Lower leg skin (tissue), 4 donors: ENCODE measurements around the gene CXCL14. TPM values are rescaled to one million over a fixed set of nuclear protein-coding genes. Genes with fewer than 3 reads are reported as not detected.

Experiments
- DNase-seq, 2 donors: peaks; one replicate each; pipeline ENCODE4 v3.0.0-alpha.2; 2019; ENCODE audit warnings: low spot score in 2 of 2
- H3K4me3 ChIP-seq: fragments of 200-600 bp; sonication (generic); 2 replicates; pipeline ENCODE4 v1.5.1; 2017; ENCODE audit warnings: mild to moderate bottlenecking, low read depth; ENCODE audit not compliant: poor library complexity, severe bottlenecking
- POLR2A ChIP-seq, 2 donors: fragments of 450-650 bp; IDR thresholded peaks; one replicate each; pipeline ENCODE4 v1.6.1; 2016 to 2017; ENCODE audit warnings: antibody characterized with exemption in 2 of 2, mild to moderate bottlenecking in 1 of 2, moderate library complexity in 1 of 2
- WGBS, 2 donors: methylation state at CpG; one replicate each; pipeline ENCODE4 v1.1.5; 2018; 5-methylcytosine and 5-hydroxymethylcytosine counted together
- intact Hi-C: fragments of 100-400 bp; cut with DNase I; formaldehyde crosslinking; loops from one replicate; pipeline ENCODE4 v1.15.0; 2023; ENCODE audit warnings: low total_unique reads
- total RNA-seq, 4 donors: library from RNA; depleted of rRNA; stranded (reverse); fragments of >200 nt; gene quantifications; one replicate each; pipeline ENCODE4 v1.1.0, GENCODE V29; 2016
- TF ChIP-seq, protein P1 (sequence below), 3 donors: fragments of 450-650 bp; IDR thresholded peaks; one replicate each; pipeline ENCODE4 v1.5.1; 2016; ENCODE audit warnings: antibody characterized with exemption in 3 of 3, mild to moderate bottlenecking in 3 of 3, moderate library complexity in 2 of 3

Gene CXCL14
- total RNA-seq, 4 donors from 2014 or later: 157 to 344 (median 251) TPM

DNA sequence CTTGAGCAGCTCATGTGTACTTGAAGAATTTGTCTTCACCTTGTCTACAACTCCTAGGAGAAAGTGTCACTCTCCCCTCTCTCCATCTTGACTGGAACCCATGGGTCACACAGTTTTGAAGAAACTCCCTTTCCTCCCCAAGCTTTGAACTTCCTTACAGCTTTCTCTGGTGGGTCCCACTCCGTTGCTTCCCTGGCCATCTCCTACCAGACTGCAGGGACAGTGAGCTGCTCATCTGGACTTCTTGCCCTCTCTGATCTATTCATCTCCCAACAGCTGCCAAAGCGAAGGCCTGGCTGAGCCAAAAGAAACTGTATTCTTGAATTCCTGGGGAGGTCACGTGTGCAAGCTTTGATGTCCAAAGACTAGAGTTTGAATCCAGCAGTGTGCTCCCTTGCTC lies 22.7 kb upstream of the CXCL14 start:
- peak in 1 of 2 donors; percentile 8 for DNase-seq
- H3K4me3 ChIP-seq: no peak overlapping the region
- TF ChIP-seq, protein P1, sequence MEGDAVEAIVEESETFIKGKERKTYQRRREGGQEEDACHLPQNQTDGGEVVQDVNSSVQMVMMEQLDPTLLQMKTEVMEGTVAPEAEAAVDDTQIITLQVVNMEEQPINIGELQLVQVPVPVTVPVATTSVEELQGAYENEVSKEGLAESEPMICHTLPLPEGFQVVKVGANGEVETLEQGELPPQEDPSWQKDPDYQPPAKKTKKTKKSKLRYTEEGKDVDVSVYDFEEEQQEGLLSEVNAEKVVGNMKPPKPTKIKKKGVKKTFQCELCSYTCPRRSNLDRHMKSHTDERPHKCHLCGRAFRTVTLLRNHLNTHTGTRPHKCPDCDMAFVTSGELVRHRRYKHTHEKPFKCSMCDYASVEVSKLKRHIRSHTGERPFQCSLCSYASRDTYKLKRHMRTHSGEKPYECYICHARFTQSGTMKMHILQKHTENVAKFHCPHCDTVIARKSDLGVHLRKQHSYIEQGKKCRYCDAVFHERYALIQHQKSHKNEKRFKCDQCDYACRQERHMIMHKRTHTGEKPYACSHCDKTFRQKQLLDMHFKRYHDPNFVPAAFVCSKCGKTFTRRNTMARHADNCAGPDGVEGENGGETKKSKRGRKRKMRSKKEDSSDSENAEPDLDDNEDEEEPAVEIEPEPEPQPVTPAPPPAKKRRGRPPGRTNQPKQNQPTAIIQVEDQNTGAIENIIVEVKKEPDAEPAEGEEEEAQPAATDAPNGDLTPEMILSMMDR (IDR thresholded peaks at IDR 0.05): no peak
- no peak for TF ChIP-seq POLR2A (IDR thresholded peaks at IDR 0.05)
- WGBS, 2 donors: 73 to 77% methylated on average over 3 of the region's 3 CpGs
- intact Hi-C loops: no loop called here

- peak; percentile 12 to 76 for DNase-seq
- no peak for TF ChIP-seq POLR2A (IDR thresholded peaks at IDR 0.05)
- TF ChIP-seq, protein P1 (IDR thresholded peaks at IDR 0.05): no peak
- H3K4me3 ChIP-seq: no peak overlapping the region
- 90 to 92% methylated on average over 6 of the region's 6 CpGs for WGBS, 2 donors
- intact Hi-C loops: no loop called here
These were observed 22.2 kb upstream of the CXCL14 start for GRCh38 chr5:135600971-135601381.

DNA sequence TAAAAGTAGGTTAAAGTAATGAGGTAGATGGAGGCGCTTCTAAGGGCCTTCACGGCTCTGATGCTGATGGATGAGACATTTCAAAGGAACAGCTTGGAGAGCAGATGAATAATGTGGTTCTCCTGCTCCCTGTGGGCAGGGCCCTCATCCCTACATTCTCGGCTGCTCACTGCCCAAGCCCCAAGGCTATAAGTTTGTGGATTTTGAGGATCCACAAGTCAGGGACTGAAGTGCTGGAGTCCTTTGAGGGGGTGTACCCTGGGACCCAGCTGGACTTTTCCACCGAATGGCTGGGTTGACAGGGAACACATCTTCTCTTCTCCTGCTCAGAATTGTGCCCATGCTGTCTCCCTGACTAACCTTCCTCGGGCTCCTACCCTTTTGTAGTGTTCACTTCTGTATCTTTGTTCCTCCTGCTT lies 21.4 kb upstream of the CXCL14 start:
- no peak for TF ChIP-seq POLR2A (IDR thresholded peaks at IDR 0.05)
- TF ChIP-seq, protein P1 (IDR thresholded peaks at IDR 0.05): no peak
- 31 to 38% methylated on average over 5 of the region's 5 CpGs for WGBS, 2 donors
- H3K4me3 ChIP-seq: no peak overlapping the region
- intact Hi-C loops: no loop called here
- peak in 1 of 2 donors; percentile 74 for DNase-seq

GRCh38 chr5:135599421-135600151 lies 20.8 kb upstream of the CXCL14 start:
- intact Hi-C loops: no loop called here
- H3K4me3 ChIP-seq: no peak overlapping the region
- TF ChIP-seq, protein P1 (IDR thresholded peaks at IDR 0.05): no peak
- TF ChIP-seq POLR2A (IDR thresholded peaks at IDR 0.05): no peak
- peak; percentile 61 to 70 for DNase-seq
- 57 to 62% methylated on average over 6 of the region's 6 CpGs for WGBS, 2 donors

GRCh38 chr5:135598691-135599395 lies 20.1 kb upstream of the CXCL14 start:
- intact Hi-C loops: no loop called here
- peak; percentile 10 to 60 for DNase-seq
- H3K4me3 ChIP-seq: no peak overlapping the region
- TF ChIP-seq, protein P1 (IDR thresholded peaks at IDR 0.05): no peak
- no peak for TF ChIP-seq POLR2A (IDR thresholded peaks at IDR 0.05)
- WGBS, 2 donors: 75 to 79% methylated on average over 9 of the region's 9 CpGs
